DMS153 (cell line): ENCODE data around the gene SRP14.
A peak's percentile ranks its signal among the peaks of the same experiment; 100 is the strongest.
"Not testable (repeated sequence)": the region's sequence is repeated elsewhere in the genome, so short reads cannot be mapped to it uniquely, and the experiment has no call there.

Experiments
- DNase-seq: peaks from one replicate; lab custom pipeline; 2025; lab: John Stamatoyannopoulos, UW

The SRP14 gene

DNA sequence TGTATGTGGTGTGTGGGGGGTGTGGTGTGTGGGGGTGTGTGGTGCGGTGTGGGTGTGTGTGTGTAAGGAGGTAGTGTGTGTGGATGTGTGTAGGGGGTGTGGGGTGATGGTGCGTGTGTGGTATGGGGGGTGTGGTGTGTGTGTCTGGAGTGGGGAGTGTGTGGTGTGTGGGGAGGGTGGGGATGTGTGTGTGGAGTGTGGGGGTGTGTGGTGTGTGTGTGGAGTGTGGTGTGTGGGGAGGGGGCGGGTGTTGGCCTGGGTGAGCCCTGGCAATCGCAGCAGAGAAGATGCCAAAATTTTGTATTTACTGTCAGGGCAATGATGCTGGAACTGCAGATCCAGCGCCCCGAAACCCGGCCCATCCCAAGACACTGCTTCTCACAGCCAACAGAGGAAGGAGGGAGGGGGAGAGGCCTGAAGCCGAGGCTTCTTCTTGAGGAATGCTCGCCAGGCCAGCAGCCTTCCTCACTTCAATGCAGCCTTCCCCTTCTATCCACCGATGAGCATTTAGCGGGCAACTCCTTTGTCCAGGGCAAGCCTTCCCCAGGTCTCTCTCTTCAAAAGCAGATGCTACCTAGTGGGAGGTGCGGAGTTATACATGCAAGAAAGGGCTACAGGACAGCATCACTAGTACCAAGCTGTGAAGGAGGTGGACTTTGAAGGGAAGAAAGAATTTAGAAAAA lies 11.9 kb upstream of the SRP14 start:
- no peak for DNase-seq

DNA sequence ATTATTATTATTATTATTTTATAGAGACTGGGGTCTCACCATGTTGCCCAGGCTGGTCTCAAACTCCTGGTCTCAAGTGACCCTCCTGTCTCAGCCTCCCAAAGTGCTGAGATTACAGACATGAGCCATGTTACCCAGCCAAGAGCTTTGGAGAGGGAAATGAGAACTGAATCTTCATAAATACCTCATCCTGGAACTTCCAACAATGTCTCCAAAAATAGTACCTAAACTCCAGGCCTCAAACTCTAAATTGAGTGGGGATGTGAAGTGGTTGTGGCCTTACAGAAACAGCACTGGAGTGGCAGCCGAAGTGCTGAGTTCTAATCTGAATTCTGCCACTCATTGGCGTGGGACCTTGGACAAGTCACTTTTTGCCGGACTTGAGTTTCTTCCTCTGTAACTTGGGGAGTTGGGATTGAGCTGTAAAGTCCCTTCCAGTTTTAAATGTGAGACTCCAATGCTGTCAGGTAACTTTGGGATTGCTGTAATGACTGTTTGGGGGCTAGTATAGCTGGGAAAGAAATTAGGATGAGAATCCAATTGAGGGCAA lies 10.0 kb upstream of the SRP14 start:
- no peak for DNase-seq

DNA sequence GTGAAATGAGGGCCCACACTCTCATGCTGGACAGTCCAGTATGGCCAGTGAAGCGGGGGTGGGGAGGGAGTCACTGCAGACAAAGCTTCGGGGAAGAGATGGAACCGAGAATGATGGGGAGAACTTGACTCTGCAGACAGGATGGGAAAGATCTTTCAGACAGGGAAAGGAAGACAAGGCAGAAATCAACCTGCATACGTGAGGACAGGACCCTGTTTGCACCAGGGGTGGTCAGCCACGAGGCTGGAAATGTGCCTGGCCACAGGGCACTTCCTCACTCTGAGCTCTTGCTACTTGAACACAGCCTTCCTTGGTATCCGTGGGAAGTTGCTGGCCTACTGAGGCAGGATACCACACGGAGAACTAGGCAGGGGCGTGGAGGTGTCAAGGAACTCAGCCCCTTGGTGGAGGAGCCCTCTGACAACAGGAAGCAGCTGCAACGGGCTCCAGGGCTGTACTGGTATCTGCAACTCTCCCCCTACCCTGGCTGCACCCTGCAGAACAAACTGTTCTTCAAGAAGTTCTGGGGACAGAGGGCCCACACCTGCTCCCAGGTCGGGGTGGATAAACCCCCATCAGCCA lies 9.3 kb upstream of the SRP14 start:
- DNase-seq = no peak

- DNase-seq = peak; percentile 63
These were observed 8.6 kb upstream of the SRP14 start for GRCh38 chr15:40047415-40048210.

- no peak for DNase-seq
These were observed 7.9 kb upstream of the SRP14 start for GRCh38 chr15:40046721-40047414.

GRCh38 chr15:40045572-40046217 lies 6.7 kb upstream of the SRP14 start:
- no peak for DNase-seq

DNA sequence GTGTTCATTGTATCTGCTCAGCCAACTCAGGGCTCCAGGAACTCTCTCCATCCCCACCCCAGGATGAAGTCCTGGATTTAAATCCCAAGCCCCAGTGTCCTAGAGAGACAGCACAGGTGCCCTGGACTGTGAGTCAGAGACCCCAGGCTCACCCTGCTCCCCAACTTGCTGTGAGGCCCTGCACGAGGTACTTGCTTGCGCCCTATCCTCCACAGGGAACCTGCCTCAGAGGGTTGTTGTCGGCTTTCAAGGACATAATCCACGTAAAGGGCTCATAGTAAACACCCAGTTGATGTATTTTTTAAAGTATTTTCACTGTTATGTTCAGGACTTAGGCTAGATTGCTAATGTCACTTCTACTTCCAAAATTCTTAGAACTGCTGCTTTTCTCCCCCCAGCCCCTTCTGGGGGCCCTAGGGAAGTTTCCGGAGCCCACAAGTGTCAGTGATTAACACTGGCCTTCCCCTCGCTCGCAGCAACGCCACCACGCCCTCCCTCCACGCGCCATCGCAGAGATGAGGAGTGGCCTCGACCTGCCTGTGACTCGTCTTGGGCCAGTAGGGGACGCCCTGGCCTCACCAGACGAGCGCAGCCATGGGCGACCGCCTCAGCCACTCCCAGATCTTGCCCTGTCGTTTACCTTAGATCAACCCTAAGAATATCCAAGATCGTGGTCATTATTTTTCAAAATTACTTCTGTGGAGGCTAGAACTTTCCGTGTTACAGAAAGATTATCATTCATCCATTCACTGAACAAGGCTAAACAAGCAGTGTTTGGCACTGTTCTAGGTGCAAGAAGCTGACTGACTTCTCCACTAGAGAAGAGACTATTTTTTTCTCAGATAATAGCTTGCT lies 6.0 kb upstream of the SRP14 start:
- peak; percentile 33 for DNase-seq

DNA sequence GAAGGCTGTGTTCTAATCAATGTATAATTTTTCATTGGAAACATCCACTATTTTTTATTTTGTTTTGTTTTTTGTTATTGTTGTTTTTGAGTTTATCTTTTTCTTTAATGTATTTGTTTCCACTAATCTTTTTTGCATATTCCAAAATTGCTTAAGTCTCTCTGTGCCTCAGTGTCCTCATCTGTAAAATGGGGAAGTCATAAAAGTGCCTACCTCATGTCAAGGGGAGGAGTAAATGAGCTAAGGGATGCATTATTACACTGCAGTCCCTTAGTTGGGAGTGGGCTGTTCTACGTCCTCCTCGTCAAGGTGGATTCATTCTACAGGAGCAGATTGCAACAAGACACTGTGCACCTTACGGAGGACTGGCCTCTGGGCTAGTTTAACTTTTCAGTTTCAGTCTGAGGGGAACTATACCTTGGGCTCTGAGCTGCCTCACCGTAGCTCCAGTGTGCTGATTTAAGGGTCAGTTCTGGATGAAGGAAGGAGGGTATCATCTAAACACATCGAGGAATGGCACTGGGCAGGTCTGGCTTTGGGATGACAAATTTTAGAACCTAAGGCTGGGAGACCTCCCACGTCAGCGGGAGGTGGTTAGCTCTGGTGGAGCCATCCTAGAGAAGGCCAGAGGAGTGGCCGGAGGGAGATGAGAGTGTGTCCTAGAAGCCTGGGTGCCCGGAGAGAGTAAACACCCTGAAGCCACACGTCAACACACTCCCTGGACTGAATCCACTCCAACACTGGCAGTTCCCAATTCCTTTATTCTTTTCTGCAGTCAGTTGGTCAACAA lies 5.1 kb upstream of the SRP14 start:
- no peak for DNase-seq

DNA sequence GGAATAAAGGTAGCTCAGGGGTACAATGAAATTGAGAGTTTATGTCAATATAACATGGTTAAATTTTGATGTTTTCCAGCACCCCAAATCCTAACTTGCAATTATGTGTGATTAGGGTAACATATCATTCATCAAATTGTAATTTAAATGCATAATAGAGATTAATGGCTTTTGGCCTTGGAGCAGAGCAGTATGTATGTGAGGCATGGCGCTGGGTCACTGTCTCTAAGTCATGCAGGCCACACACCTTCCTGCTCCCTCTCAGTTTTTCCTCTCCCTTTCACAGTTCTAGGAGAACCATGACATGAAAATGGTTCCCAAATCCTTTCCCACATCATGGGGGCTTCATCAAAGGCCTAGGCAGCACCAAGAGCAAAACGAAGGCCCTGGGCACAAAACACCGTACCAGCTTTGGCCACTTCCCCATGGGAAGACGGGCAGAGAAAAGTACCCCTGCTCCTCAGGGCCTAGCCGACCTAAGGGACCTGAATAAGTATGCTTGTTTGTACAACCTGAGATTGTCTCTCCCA lies 3.9 kb upstream of the SRP14 start:
- DNase-seq = no peak

DNA sequence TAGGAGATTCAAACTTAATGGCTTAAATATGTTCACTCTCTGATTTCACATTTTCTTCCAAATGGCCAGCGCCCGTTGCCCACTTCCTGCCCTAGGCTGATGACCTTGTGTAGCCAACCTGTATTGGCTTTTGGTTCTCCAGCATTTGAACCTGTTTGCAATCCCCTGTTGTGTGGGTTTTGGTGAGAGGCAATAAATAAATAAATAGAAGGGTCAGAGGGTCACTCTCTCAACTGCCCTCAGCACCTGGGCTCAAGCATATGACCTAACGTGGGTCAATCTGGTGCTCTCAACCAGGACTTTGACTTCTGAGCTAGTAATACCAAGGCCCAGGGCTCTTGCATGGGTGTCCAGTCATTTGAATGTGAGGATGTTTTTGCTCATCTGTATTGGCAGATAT lies 1.8 kb upstream of the SRP14 start:
- DNase-seq = no peak

- DNase-seq = no peak
These were observed 1.3 kb upstream of the SRP14 start for GRCh38 chr15:40040293-40040635.

DNA sequence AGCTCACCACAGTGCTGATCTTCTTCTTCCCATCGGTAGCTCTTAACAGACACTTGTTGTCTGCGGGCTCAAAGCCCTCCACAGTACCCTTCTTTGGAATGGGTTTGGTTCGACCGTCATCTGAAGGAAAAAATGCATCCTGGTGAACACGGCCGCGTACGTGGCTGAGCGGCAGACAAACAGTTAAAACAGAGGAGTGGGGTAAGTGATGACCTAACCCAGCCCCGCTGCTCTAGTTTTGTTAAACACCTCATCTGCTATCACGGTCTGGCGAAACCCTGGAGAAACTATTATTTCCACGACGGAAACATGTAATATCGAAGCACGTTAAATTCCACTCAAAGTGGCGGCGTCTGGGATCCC lies 725 bp downstream of the SRP14 start:
- DNase-seq = no peak

DNA sequence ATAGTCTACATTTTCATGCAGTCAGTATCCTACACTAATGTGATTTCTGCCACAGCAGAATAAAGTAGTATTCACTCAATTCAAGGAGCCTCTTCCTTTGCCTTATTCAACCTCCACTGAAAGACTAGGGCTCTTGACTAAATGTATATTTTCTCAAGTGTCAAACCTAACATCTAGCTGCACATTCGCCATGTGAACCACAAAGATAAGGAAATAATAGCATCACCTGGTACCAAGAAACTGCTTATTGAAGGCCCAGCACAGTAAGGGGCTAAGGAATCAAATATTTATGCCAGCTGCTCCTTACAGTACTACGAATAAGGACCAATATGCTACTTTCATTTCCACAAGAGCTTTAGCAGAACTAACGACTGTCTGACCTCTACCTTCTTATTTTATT lies 1.3 kb downstream of the SRP14 start:
- no peak for DNase-seq

DNA sequence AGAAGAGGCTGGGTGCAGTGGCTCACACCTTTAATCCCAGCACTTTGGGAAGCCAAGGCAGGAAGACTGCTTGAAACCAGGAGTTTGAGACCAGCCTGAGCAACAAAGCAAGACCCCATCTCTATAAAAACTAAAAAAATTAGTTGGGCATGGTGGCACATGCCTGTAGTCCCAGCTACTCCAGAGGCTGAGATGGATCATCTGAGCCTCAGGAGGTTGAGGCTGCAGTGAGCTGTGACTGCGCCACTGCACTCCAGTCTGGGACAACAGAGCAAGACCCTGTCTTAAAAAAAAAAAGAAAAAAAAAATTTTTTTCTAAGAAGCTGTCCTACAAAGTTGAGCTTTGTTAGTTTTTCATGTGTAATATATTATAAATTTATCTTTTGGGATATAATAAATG lies 3.8 kb downstream of the SRP14 start:
- DNase-seq = not testable (repeated sequence)

DNA sequence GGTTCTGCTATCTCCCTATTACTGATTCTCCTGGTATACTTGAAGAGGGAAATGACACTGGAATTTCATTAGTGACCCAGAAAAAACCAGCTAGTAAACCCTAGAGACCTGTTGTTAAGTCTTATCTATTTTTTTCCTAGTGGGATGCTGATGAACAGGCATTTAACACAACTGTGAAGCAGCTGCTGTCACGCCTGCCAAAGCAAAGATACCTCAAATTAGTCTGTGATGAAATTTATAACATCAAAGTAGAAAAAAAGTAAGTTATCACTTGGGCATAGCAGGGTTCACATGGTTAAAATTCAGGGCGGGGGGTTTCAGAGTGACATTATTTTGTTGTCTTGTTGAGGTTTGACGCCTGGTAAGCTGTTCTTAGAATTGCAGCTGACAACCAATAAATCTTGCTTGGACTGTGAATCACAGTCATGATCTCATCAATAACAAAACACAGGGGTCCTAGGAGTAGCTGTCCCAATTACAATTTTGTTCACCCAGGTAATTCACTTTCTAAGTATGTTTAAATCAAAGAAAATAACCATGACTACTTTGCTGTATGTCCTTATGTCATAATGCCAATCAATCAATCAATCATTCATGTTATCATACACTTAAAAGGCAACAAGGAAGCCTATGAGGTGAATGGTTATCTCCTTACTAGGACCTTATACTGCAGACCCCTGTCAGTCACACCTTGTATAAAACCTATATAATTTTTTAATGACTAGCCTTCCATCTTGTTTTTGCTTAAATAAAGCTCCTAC lies 4.6 kb downstream of the SRP14 start:
- no peak for DNase-seq

DNA sequence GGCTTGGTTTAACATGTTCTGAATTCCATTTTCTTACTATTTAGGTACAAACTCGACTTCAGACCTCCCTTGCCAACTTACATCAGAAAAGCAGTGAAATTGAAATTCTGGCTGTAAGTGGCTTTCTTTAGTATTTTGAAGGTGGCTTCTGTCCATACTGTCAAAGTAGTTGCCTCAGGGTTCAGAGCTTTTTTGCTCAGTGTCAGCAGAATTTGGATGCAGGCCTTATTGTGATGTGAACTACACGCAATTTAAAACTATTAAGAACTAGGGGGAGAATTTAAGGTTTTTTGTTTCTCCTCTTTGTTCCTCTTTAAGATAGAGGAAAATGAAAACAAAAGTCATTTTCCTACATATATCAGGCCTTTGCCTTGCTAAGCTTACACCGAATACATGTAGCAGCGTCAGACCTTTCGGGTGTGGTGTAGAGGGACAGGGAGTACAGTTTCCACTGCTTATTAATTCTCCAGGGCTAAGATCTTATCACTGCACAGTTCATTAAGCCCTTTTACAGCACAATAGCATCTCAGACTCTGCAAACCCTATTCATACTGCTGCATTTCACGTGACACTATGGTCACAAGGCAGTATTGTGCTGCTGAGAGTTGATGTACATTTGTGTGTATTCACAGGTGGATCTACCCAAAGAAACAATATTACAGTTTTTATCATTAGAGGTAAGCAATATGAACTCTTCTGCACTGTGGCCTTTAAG lies 6.7 kb downstream of the SRP14 start:
- DNase-seq = peak; percentile 9

GRCh38 chr15:40031300-40031699 lies 7.7 kb downstream of the SRP14 start:
- DNase-seq = no peak
